HepG2 (cell line): Measurements from ENCODE around the gene ARL17B. TPM values are rescaled to one million over a fixed set of nuclear protein-coding genes. Genes with fewer than 3 reads are reported as not detected.
"Not testable (repeated sequence)": the region's sequence is repeated elsewhere in the genome, so short reads cannot be mapped to it uniquely, and the experiment has no call there.

Experiments
- ATAC-seq: fragments of 200-7000 bp; cut with Tn5 transposase; 3 replicates; pipeline ENCODE4 v1.9.1; 2020; ENCODE audit warnings: mild to moderate bottlenecking, moderate library complexity
- BruUV-seq: library from RNA; stranded (reverse); fragments of 400-500 nt; replicated peaks from 2 replicates; lab custom pipeline; 2021; lab: Mats Ljungman, UMichigan
- CTCF ChIA-PET: fragments of 300-600 bp; formaldehyde crosslinking; extraction: SDS; loops from one replicate; lab custom pipeline; 2021; ENCODE audit warnings: low total read pairs, inconsistent platforms, low intra/inter-chr PET ratio; lab: Yijun Ruan, JAX
- POLR2A ChIA-PET: fragments of 350-600 bp; sonication (Branson Sonifier 250); formaldehyde crosslinking; loops from one replicate; lab custom pipeline; 2020; ENCODE audit warnings: antibody characterized with exemption, inconsistent platforms; lab: Yijun Ruan, JAX
- DNase-seq: peaks from one replicate; pipeline ENCODE4 v3.0.0-alpha.2; 2015; ENCODE audit warnings: low spot score
- FAIRE-seq: peaks from 3 replicates; lab custom pipeline; 2011; peaks lifted over from hg19 to GRCh38; lab: Jason Lieb, UNC
- H2AFZ ChIP-seq: one replicate; pipeline ENCODE4 v1.6.1; 2011; ENCODE audit warnings: low read length, inconsistent platforms
- H3K27ac ChIP-seq: fragments of 300-600 bp; 3 replicates; pipeline ENCODE4 v1.8.0; 2011; ENCODE audit warnings: mixed run types, mild to moderate bottlenecking, mixed read lengths, low read length, inconsistent platforms; ENCODE audit not compliant: insufficient read depth; ENCODE audit errors: extremely low read length
- H3K27me3 ChIP-seq, 2 experiments: fragments of 200-600 bp in 1 of 2; 2 replicates in 1 of 2; 3 replicates in 1 of 2; pipeline versions ENCODE4 v1.6.0 to v1.8.0; 2011; ENCODE audit warnings: low read length in 2 of 2, mild to moderate bottlenecking in 2 of 2, moderate library complexity in 2 of 2, inconsistent platforms in 1 of 2; ENCODE audit not compliant: insufficient read depth in 2 of 2, control insufficient read depth in 1 of 2
- H3K36me3 ChIP-seq, 2 experiments: fragments of 200-600 bp in 1 of 2; replicated peaks in 1 of 2; 2 replicates in 1 of 2; 3 replicates in 1 of 2; pipeline versions ENCODE4 v1.5.1 to v1.8.0; 2011; ENCODE audit warnings: low read length in 2 of 2, inconsistent platforms in 1 of 2; ENCODE audit not compliant: insufficient read depth in 2 of 2, control insufficient read depth in 1 of 2
- H3K4me1 ChIP-seq: 2 replicates; pipeline ENCODE4 v1.5.1; 2012; ENCODE audit warnings: low read length, inconsistent platforms; ENCODE audit not compliant: insufficient read depth
- H3K4me2 ChIP-seq: 2 replicates; pipeline ENCODE4 v1.6.0; 2011; ENCODE audit warnings: low read depth, low read length, inconsistent platforms
- H3K4me3 ChIP-seq, 3 experiments: fragments of 200-600 bp in 1 of 3; sonication (generic), shearing (Covaris generic) in 1 of 3; replicated peaks in 1 of 3; 2 replicates each; pipeline ENCODE4 v1.5.1; 2011 to 2016; ENCODE audit warnings: low read length in 3 of 3, inconsistent platforms in 2 of 3, low read depth in 2 of 3, mild to moderate bottlenecking in 2 of 3, control low read depth in 1 of 3, mixed read lengths in 1 of 3; ENCODE audit not compliant: insufficient read depth in 1 of 3
- H3K79me2 ChIP-seq: one replicate; pipeline ENCODE4 v1.6.1; 2011; ENCODE audit warnings: low read length, inconsistent platforms; ENCODE audit not compliant: insufficient read depth
- H3K9ac ChIP-seq: 2 replicates; pipeline ENCODE4 v1.6.0; 2011; ENCODE audit warnings: mild to moderate bottlenecking, low read depth, low read length, inconsistent platforms; ENCODE audit not compliant: insufficient read depth
- H3K9me3 ChIP-seq: 2 replicates; pipeline ENCODE4 v1.5.1; 2012; ENCODE audit warnings: mild to moderate bottlenecking, low read length
- H4K20me1 ChIP-seq: 2 replicates; pipeline ENCODE4 v1.6.0; 2011; ENCODE audit warnings: inconsistent platforms, mild to moderate bottlenecking, low read length, moderate library complexity; ENCODE audit not compliant: insufficient read depth
- MAX ChIP-seq: IDR thresholded peaks from 2 replicates; pipeline ENCODE4 v1.6.1; 2012; ENCODE audit warnings: inconsistent platforms
- MYC ChIP-seq: sonication (generic); formaldehyde crosslinking; IDR thresholded peaks from 2 replicates; pipeline ENCODE4 v1.9.0; 2021; ENCODE audit warnings: missing genetic modification reagents, borderline replicate concordance
- ZNF687 ChIP-seq: sonication (generic); formaldehyde crosslinking; IDR thresholded peaks from 2 replicates; pipeline ENCODE4 v1.5.1; 2020; ENCODE audit warnings: mild to moderate bottlenecking, missing genetic modification reagents, moderate library complexity
- WGBS: methylation state at CpG from one replicate; pipeline ENCODE4 v1.1.6; 2017; ENCODE audit warnings: low lambda C conversion rate; 5-methylcytosine and 5-hydroxymethylcytosine counted together
- in situ Hi-C: cut with HindIII; loops from 2 replicates; pipeline ENCODE4 v1.10.0; 2017; ENCODE audit warnings: low pct_unique_long_range_greater_than_20kb; ENCODE audit not compliant: extremely low pct_ligation_motif_present
- intact Hi-C: fragments of 100-400 bp; cut with micrococcal nuclease; formaldehyde crosslinking; loops from one replicate; pipeline ENCODE4 v1.10.0; 2022; ENCODE audit not compliant: unreplicated experiment
- polyA plus RNA-seq, 8 experiments: library from polyadenylated mRNA; depleted of rRNA in 3 of 8; stranded (reverse) in 7 of 8; unstranded in 1 of 8; fragments of >200 nt; fragmentation: Illumina TruSeq in 4 of 8; extraction: Trizol in 4 of 8; gene quantifications; 2 replicates each; pipeline versions ENCODE4 v1.2.1 to v1.2.3, GENCODE V29; 2011 to 2016; ENCODE audit warnings: low read depth in 4 of 8, missing spikeins in 1 of 8, mixed read lengths in 1 of 8; ENCODE audit not compliant: insufficient read depth in 1 of 8
- total RNA-seq, 5 experiments: library from RNA; depleted of rRNA; stranded (reverse); fragments of >200 nt; fragmentation: Illumina TruSeq; extraction: Trizol; gene quantifications; 2 replicates each; pipeline ENCODE4 v1.2.3, GENCODE V29; 2016; ENCODE audit warnings: low read depth in 1 of 5

Gene ARL17B
- total and polyA plus RNA-seq, 2 of the 13 experiments (the other 11 are each of a cell fraction or from before 2014, with no cell fraction given): 14.2 to 25.8 TPM

GRCh38 chr17:46244339-46244913 lies 117.1 kb downstream of the ARL17B start:
- H3K36me3 ChIP-seq, H3K9me3 ChIP-seq, DNase-seq, H3K4me1 ChIP-seq, H3K4me2 ChIP-seq, FAIRE-seq, H2AFZ ChIP-seq, H3K4me3 ChIP-seq, H4K20me1 ChIP-seq, H3K27me3 ChIP-seq, CTCF ChIA-PET, POLR2A ChIA-PET, in situ Hi-C loops, H3K9ac ChIP-seq, H3K79me2 ChIP-seq, H3K27ac ChIP-seq, intact Hi-C loops, BruUV-seq: not testable (repeated sequence)
- 50% methylated on average over 4 of the region's 27 CpGs for WGBS
- ATAC-seq: peak; percentile 78
- TF ChIP-seq ZNF687 (peak; percentile 36; the same call in 1 of the 2 replicates), MYC (CRISPR knock-in tag) (0 out of 2 replicates have a peak, but pooled peaks have one; percentile 26), MAX (0 out of 2 replicates have a peak, but pooled peaks have one; percentile 41)

- H4K20me1 ChIP-seq, H2AFZ ChIP-seq, POLR2A ChIA-PET, FAIRE-seq, H3K9ac ChIP-seq, in situ Hi-C loops, H3K4me1 ChIP-seq, H3K27me3 ChIP-seq, H3K79me2 ChIP-seq, BruUV-seq, H3K36me3 ChIP-seq, CTCF ChIA-PET, H3K27ac ChIP-seq, H3K9me3 ChIP-seq, DNase-seq, H3K4me3 ChIP-seq, intact Hi-C loops, H3K4me2 ChIP-seq, ATAC-seq: not testable (repeated sequence)
- WGBS: 86% methylated on average over 10 of the region's 23 CpGs
Measured at GRCh38 chr17:46243928-46244327, 117.6 kb downstream of the ARL17B start.

- H3K9me3 ChIP-seq, H3K4me1 ChIP-seq, POLR2A ChIA-PET, H4K20me1 ChIP-seq, H3K27me3 ChIP-seq, intact Hi-C loops, DNase-seq, H3K4me3 ChIP-seq, H3K9ac ChIP-seq, CTCF ChIA-PET, BruUV-seq, H3K4me2 ChIP-seq, H3K27ac ChIP-seq, in situ Hi-C loops, H3K79me2 ChIP-seq, H3K36me3 ChIP-seq, H2AFZ ChIP-seq, FAIRE-seq: not testable (repeated sequence)
- 86% methylated on average over 24 of the region's 38 CpGs for WGBS
- ATAC-seq: peak; percentile 14; the same call in 2 of the 3 replicates
Measured at GRCh38 chr17:46243505-46243904, 118.1 kb downstream of the ARL17B start.
